Lung (tissue), 12 donors: ENCODE results near the gene SLC52A3. TPM values are rescaled to one million over a fixed set of nuclear protein-coding genes. Genes with fewer than 3 reads are reported as not detected.

Experiments used
- ATAC-seq: fragments of 200-7000 bp; cut with Tn5 transposase; one replicate; pipeline ENCODE4 v1.9.1; 2020; ENCODE audit warnings: moderate number of reproducible peaks; ENCODE audit not compliant: insufficient read depth, low FRiP score
- DNase-seq, 3 donors: peaks; one replicate each; pipeline ENCODE4 v3.0.0-alpha.2; 2013 to 2017
- H3K27ac ChIP-seq, 2 donors: one replicate each; pipeline ENCODE4 v1.5.1; 2013; ENCODE audit warnings: mild to moderate bottlenecking in 2 of 2, moderate library complexity in 2 of 2, control low read depth in 1 of 2, inconsistent platforms in 1 of 2, low read depth in 1 of 2, low read length in 1 of 2
- H3K27me3 ChIP-seq, 3 donors: one replicate each; pipeline ENCODE4 v1.5.1; 2013; ENCODE audit warnings: low read length in 2 of 3; ENCODE audit not compliant: control insufficient read depth in 3 of 3, insufficient read depth in 3 of 3
- H3K36me3 ChIP-seq, 4 donors: one replicate each; pipeline ENCODE4 v1.5.1; 2013; ENCODE audit warnings: low read length in 4 of 4, mild to moderate bottlenecking in 1 of 4, moderate library complexity in 1 of 4; ENCODE audit not compliant: control insufficient read depth in 4 of 4, insufficient read depth in 4 of 4
- H3K4me1 ChIP-seq, 5 donors: one replicate each; pipeline ENCODE4 v1.5.1; 2013; ENCODE audit warnings: low read length in 5 of 5, mild to moderate bottlenecking in 2 of 5, moderate library complexity in 1 of 5; ENCODE audit not compliant: control insufficient read depth in 5 of 5, insufficient read depth in 5 of 5
- H3K4me3 ChIP-seq: one replicate; pipeline ENCODE4 v1.5.1; 2013; ENCODE audit warnings: mild to moderate bottlenecking, control low read depth, moderate library complexity
- H3K9ac ChIP-seq, 2 donors: one replicate each; pipeline ENCODE4 v1.5.1; 2013; ENCODE audit warnings: low read length in 2 of 2, control low read depth in 1 of 2; ENCODE audit not compliant: insufficient read depth in 1 of 2
- H3K9me3 ChIP-seq, 4 donors: one replicate each; pipeline ENCODE4 v1.5.1; 2013; ENCODE audit warnings: low read length in 3 of 4, mild to moderate bottlenecking in 1 of 4, moderate library complexity in 1 of 4; ENCODE audit not compliant: control insufficient read depth in 4 of 4, insufficient read depth in 3 of 4
- CTCF ChIP-seq: IDR thresholded peaks from 2 replicates; pipeline ENCODE4 v1.5.1; 2012; ENCODE audit warnings: mild to moderate bottlenecking; ENCODE audit errors: control extremely low read depth, extremely low read depth
- WGBS, 2 donors: extraction: QIAGEN DNeasy Blood & Tissue Kit; methylation state at CpG; one replicate each; pipeline ENCODE4 v1.1.7; 2013; 5-methylcytosine and 5-hydroxymethylcytosine counted together
- polyA plus RNA-seq, 2 donors: library from polyadenylated mRNA; stranded (reverse); fragments of 200-250 nt; gene quantifications; one replicate each; pipeline ENCODE4 v1.2.1, GENCODE V29; 2013
- total RNA-seq, 2 donors: library from RNA; depleted of rRNA in 1 of 2; stranded (reverse); fragments of >200 nt in 1 of 2; gene quantifications; one replicate each; pipeline ENCODE4 v1.2.1, GENCODE V29; 2014 to 2021
- donor health status: control.
- donor health status: control.
- donor health status: Bipolar disorder and iron deficiency.
- donor health status: healthy.
- donor health status: DM: yes; HTN: yes; CAD: no.

SLC52A3 gene
- total and polyA plus RNA-seq, 4 donors, result 1.4 to 2.7 (median 1.9) TPM

DNA sequence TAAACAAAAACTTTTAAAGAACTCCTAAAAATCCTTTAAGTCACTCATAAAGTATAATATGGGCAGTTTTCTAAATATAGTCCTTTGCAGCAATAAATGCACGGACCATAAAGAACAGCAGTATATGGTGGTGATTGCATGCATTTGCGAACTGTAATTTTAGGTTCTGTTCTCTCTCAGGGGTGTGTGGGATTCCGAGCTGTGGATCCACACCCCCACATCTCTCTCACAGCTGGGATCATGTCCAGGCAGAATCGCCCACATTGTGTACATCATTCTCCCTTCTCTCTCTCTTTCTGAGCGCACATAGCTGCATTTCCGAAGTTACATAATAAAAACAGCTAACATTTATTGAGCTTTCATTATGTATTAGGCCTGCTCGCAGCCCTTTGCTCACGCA is 28.6 kb downstream of the SLC52A3 start:
- H3K36me3 ChIP-seq, result no peaks in the 10 kb centered on the region
- no peak for DNase-seq
- 81 to 89% methylated on average over 8 of the region's 8 CpGs for WGBS, 2 donors

DNA sequence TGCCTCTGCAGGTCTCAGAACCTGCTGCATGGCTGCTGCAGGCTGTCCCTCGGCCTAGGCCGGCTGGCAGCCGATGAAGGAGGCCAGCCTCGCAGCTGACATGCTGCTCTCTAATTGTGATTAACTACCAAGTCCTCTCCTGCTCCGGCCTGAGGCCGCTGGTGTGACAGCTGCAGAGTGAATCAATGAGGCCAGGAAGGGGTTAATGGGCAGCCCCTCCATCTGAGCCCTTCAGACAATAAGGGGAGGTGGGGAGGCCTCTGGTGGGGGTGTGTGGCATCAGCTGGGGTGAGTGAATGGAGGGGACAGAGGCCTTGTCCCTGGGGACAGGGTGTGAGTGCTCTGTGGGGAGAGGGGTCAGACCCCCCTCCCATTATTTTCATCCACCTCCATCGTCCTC is 34.4 kb downstream of the SLC52A3 start:
- WGBS, 2 donors, result 64 to 67% methylated on average over 7 of the region's 7 CpGs
- no peak for ATAC-seq
- DNase-seq, result no peak

More for the DNA sequence above, 28.6 kb downstream of the SLC52A3 start:
- TF ChIP-seq CTCF, result no peak
- H3K9ac ChIP-seq, result no peak overlapping the region
- H3K27me3 ChIP-seq, result peaks cover 0 to 3% (median 0%) of the 10 kb centered on the region in 3 donors
- H3K4me3 ChIP-seq, result no peak overlapping the region
- no peaks in the 10 kb centered on the region for H3K4me1 ChIP-seq
- H3K27ac ChIP-seq, result no peak overlapping the region
- H3K9me3 ChIP-seq, result peaks cover 0 to 6% (median 0%) of the 10 kb centered on the region in 4 donors
- no peak for ATAC-seq

DNA sequence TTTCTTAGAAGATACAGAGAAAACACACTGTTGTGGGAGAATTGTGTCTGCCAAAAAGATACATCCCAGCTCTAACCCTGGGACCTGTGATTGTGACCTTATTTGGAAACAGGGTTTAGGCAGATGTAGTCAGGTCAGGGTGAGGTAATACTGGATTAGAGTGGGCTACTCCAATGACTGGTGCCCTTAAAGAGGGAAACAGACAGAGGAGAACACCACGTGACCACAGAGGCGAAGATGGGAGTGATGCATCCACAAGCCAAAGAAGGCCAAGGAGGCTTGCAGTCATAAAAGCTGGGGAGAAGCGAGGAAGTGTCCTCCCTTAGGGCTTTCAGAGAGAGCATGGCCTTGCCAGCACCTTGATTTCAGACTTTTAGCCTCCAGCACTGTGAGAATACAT is 35.6 kb downstream of the SLC52A3 start:
- Histone ChIP-seq H3K4me1 (no peaks in the 10 kb centered on the region), H3K27me3 (peaks cover 2 to 21% (median 11%) of the 10 kb centered on the region in 3 donors), H3K9me3 (peaks cover 0 to 5% (median 0%) of the 10 kb centered on the region in 4 donors), H3K36me3 (no peaks in the 10 kb centered on the region), H3K27ac (no peak overlapping the region), H3K4me3 (no peak overlapping the region), H3K9ac (no peak overlapping the region)
- 79 to 82% methylated on average over 3 of the region's 3 CpGs for WGBS, 2 donors
- ATAC-seq (no peak), DNase-seq (no peak)
- no peak for TF ChIP-seq CTCF

More for the DNA sequence above, 34.4 kb downstream of the SLC52A3 start:
- H3K27me3 ChIP-seq, result peaks cover 2 to 16% (median 7%) of the 10 kb centered on the region in 3 donors
- no peak overlapping the region for H3K27ac ChIP-seq
- H3K4me3 ChIP-seq, result no peak overlapping the region
- H3K9me3 ChIP-seq, result peaks cover 0 to 2% (median 0%) of the 10 kb centered on the region in 4 donors
- H3K4me1 ChIP-seq, result no peaks in the 10 kb centered on the region
- no peak for TF ChIP-seq CTCF
- no peak overlapping the region for H3K9ac ChIP-seq
- H3K36me3 ChIP-seq, result no peaks in the 10 kb centered on the region
